ENCODE data around the gene FCER1G.
A peak's percentile ranks its signal among the peaks of the same experiment; 100 is the strongest.

FCER1G gene

DNA sequence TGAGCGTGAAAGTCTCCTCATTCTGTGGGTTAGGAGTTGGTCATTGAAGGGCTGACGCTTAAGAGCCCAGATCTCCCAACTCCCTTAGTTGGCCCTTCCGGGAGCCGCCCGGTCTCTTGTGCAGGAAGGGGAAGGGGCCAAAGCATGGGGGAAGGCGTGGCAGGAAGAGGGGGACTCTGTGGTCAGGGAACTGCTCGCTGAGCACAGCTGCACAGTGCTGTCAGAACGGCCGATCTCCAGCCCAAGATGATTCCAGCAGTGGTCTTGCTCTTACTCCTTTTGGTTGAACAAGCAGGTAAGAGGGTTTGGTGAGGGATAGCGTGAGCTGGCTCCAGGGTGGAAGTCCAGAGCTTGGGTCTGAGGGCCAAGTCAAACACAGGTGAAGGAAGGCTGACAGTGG is at the start of gene FCER1G:
Gene FCER1G (plus strand): TSS at position 220 of the 400 bp plus-strand sequence. CDS start 27 bp downstream, at position 247.
- ChIA-PET CTCF (interaction anchor here (1.6 to 3.4 kb wide), 2 partner anchors 11 to 167 kb away, joined by 6 to 22 read pairs; partner anchors contain the start of gene TOMM40L), POLR2A (interaction anchor here (1.2 to 1.4 kb wide), 2 partner anchors 11 to 13 kb away, joined by 4 to 10 read pairs; partner anchors contain the start of genes NDUFS2 and TOMM40L)
- TF ChIP-seq ZNF548 (tag by site-specific recombination; IDR thresholded peaks at IDR 0.05) (no peak), ZNF561 (tag by site-specific recombination; IDR thresholded peaks at IDR 0.05; ENCODE audit: borderline replicate concordance) (no peak), MYNN (tag by site-specific recombination; IDR thresholded peaks at IDR 0.05; ENCODE audit: borderline replicate concordance) (no peak)
- TF ChIP-seq, protein P1, sequence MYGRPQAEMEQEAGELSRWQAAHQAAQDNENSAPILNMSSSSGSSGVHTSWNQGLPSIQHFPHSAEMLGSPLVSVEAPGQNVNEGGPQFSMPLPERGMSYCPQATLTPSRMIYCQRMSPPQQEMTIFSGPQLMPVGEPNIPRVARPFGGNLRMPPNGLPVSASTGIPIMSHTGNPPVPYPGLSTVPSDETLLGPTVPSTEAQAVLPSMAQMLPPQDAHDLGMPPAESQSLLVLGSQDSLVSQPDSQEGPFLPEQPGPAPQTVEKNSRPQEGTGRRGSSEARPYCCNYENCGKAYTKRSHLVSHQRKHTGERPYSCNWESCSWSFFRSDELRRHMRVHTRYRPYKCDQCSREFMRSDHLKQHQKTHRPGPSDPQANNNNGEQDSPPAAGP (tag by site-specific recombination; IDR thresholded peaks at IDR 0.05), result no peak
- H3K27ac ChIP-seq (ENCODE audit: extremely low read depth, low read depth, low read length), result no peak within 1 kb of the TSS
- no peaks in the 10 kb centered on the region for H3K9me3 ChIP-seq (ENCODE audit: control insufficient read depth, insufficient read depth, low read depth, low read length)
- H3K36me3 ChIP-seq (ENCODE audit: control insufficient read depth in 2 of 2, insufficient read depth in 1 of 2, low read length in 2 of 2), result peaks cover 35 to 50% of the 10 kb centered on the region in 2 experiments
- H3K4me1 ChIP-seq (ENCODE audit: control insufficient read depth, insufficient read depth, low read length), result no peaks in the 10 kb centered on the region
- H3K4me3 ChIP-seq (ENCODE audit: low read depth, low read length), result no peak within 1 kb of the TSS

DNA sequence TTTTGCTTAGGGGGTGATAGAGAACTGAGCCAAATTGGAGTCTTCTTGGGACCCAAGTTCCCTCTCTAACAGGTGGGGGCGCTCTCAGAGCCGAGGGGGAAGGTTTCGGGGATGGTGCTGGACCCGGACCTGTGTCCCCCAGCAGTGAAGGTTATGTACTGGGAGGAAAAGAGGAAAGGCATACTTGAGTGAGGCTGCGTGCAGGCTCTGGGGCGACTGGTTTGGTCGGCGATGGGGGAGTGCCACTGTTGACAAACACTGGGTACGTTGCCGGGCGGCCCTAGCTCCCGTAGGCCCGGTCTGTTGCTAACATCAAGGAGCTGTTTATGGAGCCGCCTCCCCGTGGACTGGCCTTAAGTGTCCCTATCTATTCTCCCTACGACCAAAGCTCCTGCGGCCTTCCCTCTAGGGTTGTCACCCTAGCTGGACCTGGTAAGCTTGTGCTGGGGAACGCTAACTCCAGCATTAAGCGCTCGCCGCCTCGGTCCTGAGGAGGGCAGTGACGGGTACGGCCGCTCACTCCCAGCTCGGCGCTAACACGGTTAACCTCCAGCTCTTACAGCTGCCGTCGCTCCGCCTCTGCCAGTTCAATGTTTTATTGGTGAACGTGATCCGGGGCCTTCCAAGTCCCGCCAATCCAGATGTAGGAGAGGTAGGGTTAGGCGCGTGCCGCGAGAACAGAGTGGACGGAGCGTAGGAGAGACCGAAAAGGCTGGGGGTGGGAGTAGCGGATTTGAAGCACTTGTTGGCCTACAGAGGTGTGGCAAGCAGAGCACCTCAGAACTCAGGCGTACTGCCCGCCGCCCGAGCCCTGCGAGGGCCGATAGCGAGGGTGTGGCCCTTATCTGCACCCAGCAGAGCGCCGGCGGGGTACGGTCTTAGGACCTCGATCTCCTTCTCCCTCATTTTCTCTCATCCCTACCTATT is 49.1 kb upstream of the FCER1G start, which contains the start of gene PPOX:
Gene PPOX (plus strand): TSS at position 685 of the 927 bp plus-strand sequence. CDS start 422 bp downstream, outside the sequence.
- ChIA-PET POLR2A (interaction anchor here (0.5 to 4.8 kb wide), 14 partner anchors 8 to 216 kb away, joined by 3 to 53 read pairs (median 6); partner anchors contain the start of genes B4GALT3, DEDD, F11R and NDUFS2), CTCF (interaction anchor here (0.6 to 3.9 kb wide), 21 partner anchors 9 to 1134 kb away, joined by 3 to 23 read pairs (median 4); partner anchors contain the start of genes B4GALT3, DEDD, KLHDC9 and NDUFS2)
- H3K4me1 ChIP-seq (ENCODE audit: control insufficient read depth, insufficient read depth, low read length), result peaks cover 3% of the 10 kb centered on the region; the same call in 1 of the 2 replicates
- H3K36me3 ChIP-seq (ENCODE audit: control insufficient read depth in 2 of 2, insufficient read depth in 1 of 2, low read length in 2 of 2), result peaks cover 3 to 73% of the 10 kb centered on the region in 2 experiments; a peak in 1 of 3 replicates
- peak within 1 kb of the TSS; percentile 39; the same call in 1 of the 2 replicates for H3K27ac ChIP-seq (ENCODE audit: extremely low read depth, low read depth, low read length)
- H3K4me3 ChIP-seq (ENCODE audit: low read depth, low read length), result peak within 1 kb of the TSS; percentile 58
- no peaks in the 10 kb centered on the region for H3K9me3 ChIP-seq (ENCODE audit: control insufficient read depth, insufficient read depth, low read depth, low read length)
- TF ChIP-seq ZFP3 (tag by site-specific recombination; IDR thresholded peaks at IDR 0.05; ENCODE audit: low read depth) (no peak), ZNF274 (IDR thresholded peaks at IDR 0.05; ENCODE audit: low read length) (no peak), ZNF274 (tag by site-specific recombination; IDR thresholded peaks at IDR 0.05; ENCODE audit: borderline replicate concordance) (no peak), SALL2 (tag by site-specific recombination; IDR thresholded peaks at IDR 0.05; ENCODE audit: borderline replicate concordance) (no peak), KLF9 (tag by site-specific recombination; IDR thresholded peaks at IDR 0.05; ENCODE audit: low read depth) (peak; percentile 75), KLF8 (tag by site-specific recombination; IDR thresholded peaks at IDR 0.05) (peak; percentile 59), ZBTB1 (tag by site-specific recombination; IDR thresholded peaks at IDR 0.05) (no peak), ZNF626 (tag by site-specific recombination; IDR thresholded peaks at IDR 0.05) (no peak), ZNF2 (tag by site-specific recombination; IDR thresholded peaks at IDR 0.05) (no peak; the same call in none of the 2 replicates), KLF7 (tag by site-specific recombination; IDR thresholded peaks at IDR 0.05; ENCODE audit: borderline replicate concordance) (peak; percentile 74; the same call in 1 of the 2 replicates), BCL11B (tag by site-specific recombination; IDR thresholded peaks at IDR 0.05; ENCODE audit: low read depth) (peak; percentile 68), MYNN (tag by site-specific recombination; IDR thresholded peaks at IDR 0.05; ENCODE audit: borderline replicate concordance) (no peak), ZNF266 (tag by site-specific recombination; IDR thresholded peaks at IDR 0.05; ENCODE audit: low read depth) (no peak), OVOL3 (tag by site-specific recombination; IDR thresholded peaks at IDR 0.05) (no peak; the same call in 1 of the 2 replicates), ZNF169 (tag by site-specific recombination; IDR thresholded peaks at IDR 0.05) (no peak), ZNF560 (tag by site-specific recombination; IDR thresholded peaks at IDR 0.05; ENCODE audit: borderline replicate concordance) (no peak)
- TF ChIP-seq, protein P2, sequence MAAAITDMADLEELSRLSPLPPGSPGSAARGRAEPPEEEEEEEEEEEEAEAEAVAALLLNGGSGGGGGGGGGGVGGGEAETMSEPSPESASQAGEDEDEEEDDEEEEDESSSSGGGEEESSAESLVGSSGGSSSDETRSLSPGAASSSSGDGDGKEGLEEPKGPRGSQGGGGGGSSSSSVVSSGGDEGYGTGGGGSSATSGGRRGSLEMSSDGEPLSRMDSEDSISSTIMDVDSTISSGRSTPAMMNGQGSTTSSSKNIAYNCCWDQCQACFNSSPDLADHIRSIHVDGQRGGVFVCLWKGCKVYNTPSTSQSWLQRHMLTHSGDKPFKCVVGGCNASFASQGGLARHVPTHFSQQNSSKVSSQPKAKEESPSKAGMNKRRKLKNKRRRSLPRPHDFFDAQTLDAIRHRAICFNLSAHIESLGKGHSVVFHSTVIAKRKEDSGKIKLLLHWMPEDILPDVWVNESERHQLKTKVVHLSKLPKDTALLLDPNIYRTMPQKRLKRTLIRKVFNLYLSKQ (tag by site-specific recombination; IDR thresholded peaks at IDR 0.05; ENCODE audit: borderline replicate concordance), result no peak
- TF ChIP-seq, protein P3, sequence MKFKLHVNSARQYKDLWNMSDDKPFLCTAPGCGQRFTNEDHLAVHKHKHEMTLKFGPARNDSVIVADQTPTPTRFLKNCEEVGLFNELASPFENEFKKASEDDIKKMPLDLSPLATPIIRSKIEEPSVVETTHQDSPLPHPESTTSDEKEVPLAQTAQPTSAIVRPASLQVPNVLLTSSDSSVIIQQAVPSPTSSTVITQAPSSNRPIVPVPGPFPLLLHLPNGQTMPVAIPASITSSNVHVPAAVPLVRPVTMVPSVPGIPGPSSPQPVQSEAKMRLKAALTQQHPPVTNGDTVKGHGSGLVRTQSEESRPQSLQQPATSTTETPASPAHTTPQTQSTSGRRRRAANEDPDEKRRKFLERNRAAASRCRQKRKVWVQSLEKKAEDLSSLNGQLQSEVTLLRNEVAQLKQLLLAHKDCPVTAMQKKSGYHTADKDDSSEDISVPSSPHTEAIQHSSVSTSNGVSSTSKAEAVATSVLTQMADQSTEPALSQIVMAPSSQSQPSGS (tag by site-specific recombination; IDR thresholded peaks at IDR 0.05; ENCODE audit: low read depth), result no peak
- TF ChIP-seq, protein P4, sequence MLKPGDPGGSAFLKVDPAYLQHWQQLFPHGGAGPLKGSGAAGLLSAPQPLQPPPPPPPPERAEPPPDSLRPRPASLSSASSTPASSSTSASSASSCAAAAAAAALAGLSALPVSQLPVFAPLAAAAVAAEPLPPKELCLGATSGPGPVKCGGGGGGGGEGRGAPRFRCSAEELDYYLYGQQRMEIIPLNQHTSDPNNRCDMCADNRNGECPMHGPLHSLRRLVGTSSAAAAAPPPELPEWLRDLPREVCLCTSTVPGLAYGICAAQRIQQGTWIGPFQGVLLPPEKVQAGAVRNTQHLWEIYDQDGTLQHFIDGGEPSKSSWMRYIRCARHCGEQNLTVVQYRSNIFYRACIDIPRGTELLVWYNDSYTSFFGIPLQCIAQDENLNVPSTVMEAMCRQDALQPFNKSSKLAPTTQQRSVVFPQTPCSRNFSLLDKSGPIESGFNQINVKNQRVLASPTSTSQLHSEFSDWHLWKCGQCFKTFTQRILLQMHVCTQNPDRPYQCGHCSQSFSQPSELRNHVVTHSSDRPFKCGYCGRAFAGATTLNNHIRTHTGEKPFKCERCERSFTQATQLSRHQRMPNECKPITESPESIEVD (tag by site-specific recombination; IDR thresholded peaks at IDR 0.05), result no peak
